ENCODE data around the gene TRIM38.

DNA sequence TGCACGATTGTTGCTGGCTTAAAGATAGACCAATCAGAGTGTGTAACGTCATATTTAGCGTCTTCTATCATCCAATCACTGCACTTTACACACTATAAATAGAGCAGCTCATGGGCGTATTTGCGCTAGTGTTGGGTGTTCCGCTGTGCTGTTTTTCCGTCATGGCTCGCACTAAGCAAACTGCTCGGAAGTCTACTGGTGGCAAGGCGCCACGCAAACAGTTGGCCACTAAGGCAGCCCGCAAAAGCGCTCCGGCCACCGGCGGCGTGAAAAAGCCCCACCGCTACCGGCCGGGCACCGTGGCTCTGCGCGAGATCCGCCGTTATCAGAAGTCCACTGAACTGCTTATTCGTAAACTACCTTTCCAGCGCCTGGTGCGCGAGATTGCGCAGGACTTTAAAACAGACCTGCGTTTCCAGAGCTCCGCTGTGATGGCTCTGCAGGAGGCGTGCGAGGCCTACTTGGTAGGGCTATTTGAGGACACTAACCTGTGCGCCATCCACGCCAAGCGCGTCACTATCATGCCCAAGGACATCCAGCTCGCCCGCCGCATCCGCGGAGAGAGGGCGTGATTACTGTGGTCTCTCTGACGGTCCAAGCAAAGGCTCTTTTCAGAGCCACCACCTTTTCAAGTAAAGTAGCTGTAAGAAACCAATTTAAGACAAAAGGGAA is 57.9 kb downstream of the TRIM38 start:
- peak; percentile 99 for TF ChIP-seq POLR2AphosphoS5 (IDR thresholded peaks at IDR 0.05; ENCODE audit: low read depth, low read length)
- TF ChIP-seq POLR2A (IDR thresholded peaks at IDR 0.05; ENCODE audit: low read depth, low read length): peak; percentile 99
- peak; percentile 92 for TF ChIP-seq TAF1 (IDR thresholded peaks at IDR 0.05; ENCODE audit: borderline replicate concordance, low read depth, low read length)
